G401 (cell line): ENCODE results near the gene GCGR. TPM values are rescaled to one million over a fixed set of nuclear protein-coding genes. Genes with fewer than 3 reads are reported as not detected.

Source experiments
- DNase-seq: peaks from one replicate; pipeline ENCODE4 v3.0.0-alpha.2; 2015; ENCODE audit warnings: low spot score
- in situ Hi-C: cut with HindIII; loops from 2 replicates; pipeline ENCODE4 v1.10.0; 2016; ENCODE audit warnings: low sequenced_read_pairs, mixed read lengths
- total RNA-seq: library from RNA; depleted of rRNA; stranded (reverse); fragments of >200 nt; shearing (Covaris generic); gene quantifications from 2 replicates; pipeline ENCODE4 v1.2.3, GENCODE V29; 2014; rRNA removed

GCGR gene
- total RNA-seq = 0.61 TPM in 1 of 2 replicates, not detected in the other

- in situ Hi-C loops = no loop called here
- DNase-seq = no peak
These were observed at the start of gene GCGR for GRCh38 chr17:81803728-81804558. Gene GCGR (plus strand): TSS chr17:81804150. CDS start chr17:81809019, 4,869 bp downstream.

GRCh38 chr17:81792675-81793615 is 11.0 kb upstream of the GCGR start:
- no peak for DNase-seq
- in situ Hi-C loops = no loop called here

- in situ Hi-C loops = no loop called here
- DNase-seq = no peak
These were observed 9.9 kb upstream of the GCGR start for GRCh38 chr17:81794074-81794476.

GRCh38 chr17:81794509-81794908 is 9.4 kb upstream of the GCGR start:
- DNase-seq = no peak
- in situ Hi-C loops = no loop called here

- no peak for DNase-seq
- in situ Hi-C loops = no loop called here
These were observed 2.6 kb upstream of the GCGR start for GRCh38 chr17:81801327-81801726.

- in situ Hi-C loops = no loop called here
- no peak for DNase-seq
These were observed 1.7 kb upstream of the GCGR start for GRCh38 chr17:81802048-81802758.

- in situ Hi-C loops = no loop called here
- no peak for DNase-seq
These were observed 900 bp upstream of the GCGR start for GRCh38 chr17:81802856-81803643.

GRCh38 chr17:81804559-81805399 is 829 bp downstream of the GCGR start:
- DNase-seq = no peak

GRCh38 chr17:81805707-81806460 is 1.9 kb downstream of the GCGR start:
- no peak for DNase-seq
- in situ Hi-C loops = no loop called here

More at GRCh38 chr17:81804559-81805399, 829 bp downstream of the GCGR start:
- in situ Hi-C loops = no loop called here

- in situ Hi-C loops = no loop called here
- no peak for DNase-seq
These were observed 2.7 kb downstream of the GCGR start for GRCh38 chr17:81806461-81807209.

- DNase-seq = no peak
- in situ Hi-C loops = no loop called here
These were observed 3.3 kb downstream of the GCGR start for GRCh38 chr17:81807210-81807719.

GRCh38 chr17:81807839-81808238 is 3.9 kb downstream of the GCGR start:
- no peak for DNase-seq
- in situ Hi-C loops = no loop called here

GRCh38 chr17:81808778-81809555 is 5.0 kb downstream of the GCGR start:
- in situ Hi-C loops = no loop called here
- DNase-seq = no peak

- in situ Hi-C loops = no loop called here
These were observed 5.6 kb downstream of the GCGR start for GRCh38 chr17:81809556-81809998.

GRCh38 chr17:81810476-81810875 is 6.5 kb downstream of the GCGR start:
- DNase-seq = no peak
- in situ Hi-C loops = no loop called here

More at GRCh38 chr17:81809556-81809998, 5.6 kb downstream of the GCGR start:
- no peak for DNase-seq
